GM19035 (cell line): Measurements from ENCODE around the gene PLK5.

ENCODE experiments used
- ATAC-seq: cut with Tn5 transposase; IDR thresholded peaks from one replicate; pipeline ENCODE4 v1.9.1; 2021; ENCODE audit not compliant: unreplicated experiment

Gene PLK5

GRCh38 chr19:1576242-1577089 lies 52.6 kb downstream of the PLK5 start:
- no peak for ATAC-seq

GRCh38 chr19:1577090-1577928 lies 53.4 kb downstream of the PLK5 start:
- no peak for ATAC-seq

- ATAC-seq = no peak
These were observed 54.2 kb downstream of the PLK5 start for GRCh38 chr19:1577929-1578618.

GRCh38 chr19:1579222-1579621 lies 55.3 kb downstream of the PLK5 start:
- no peak for ATAC-seq

- ATAC-seq = no peak
These were observed 56.5 kb downstream of the PLK5 start for GRCh38 chr19:1580382-1580781.

GRCh38 chr19:1580957-1581356 lies 57.1 kb downstream of the PLK5 start:
- no peak for ATAC-seq

- no peak for ATAC-seq
These were observed 58.3 kb downstream of the PLK5 start for GRCh38 chr19:1582201-1582600.

GRCh38 chr19:1584500-1585242 lies 60.8 kb downstream of the PLK5 start:
- no peak for ATAC-seq

GRCh38 chr19:1585243-1585580 lies 61.3 kb downstream of the PLK5 start:
- ATAC-seq = no peak
